ENCODE data around the gene WDR4.
"Not testable (repeated sequence)": the region's sequence is repeated elsewhere in the genome, so short reads cannot be mapped to it uniquely, and the experiment has no call there.

Gene WDR4

DNA sequence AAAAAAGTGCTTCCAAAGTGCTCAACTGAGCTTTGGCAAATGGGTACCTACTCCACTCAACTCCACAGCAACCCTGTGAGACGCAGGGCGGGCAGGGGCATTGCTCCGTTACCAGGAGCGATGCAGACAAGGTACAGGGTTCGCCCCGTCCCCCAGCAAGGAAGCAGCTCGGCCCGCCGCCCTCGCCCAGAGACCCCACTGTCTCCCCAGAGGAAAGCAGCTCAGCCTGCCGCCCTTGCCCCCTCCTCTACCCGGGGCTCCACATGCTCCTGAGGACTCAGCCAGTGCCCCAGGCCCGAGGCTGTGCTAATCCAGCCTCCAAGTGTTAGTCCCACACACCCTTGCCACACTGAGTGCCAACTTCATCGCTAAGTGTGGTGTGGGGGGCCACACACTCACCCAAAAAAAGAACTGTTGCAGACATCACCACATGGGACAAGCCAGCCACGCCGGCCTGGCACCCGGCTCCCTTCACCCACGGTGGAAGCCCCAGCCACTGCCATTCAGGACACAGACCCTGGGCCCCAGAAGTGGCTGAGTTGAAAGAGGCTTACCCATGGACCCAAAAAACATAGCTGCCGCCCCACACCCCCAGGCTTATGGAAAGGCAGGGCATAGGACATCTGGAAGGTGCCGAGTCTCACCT, 26.3 kb downstream of the WDR4 start:
- Mint-ChIP-seq H3K27me3 (no peaks in the 10 kb centered on the region), H3K4me3 (no peak overlapping the region), H3K9me3 (no peaks in the 10 kb centered on the region), H3K27ac (peak overlapping the region; percentile 25), H3K36me3 (peaks cover 68 to 76% of the 10 kb centered on the region in 2 donors), H3K4me1 (peaks cover 14 to 31% of the 10 kb centered on the region in 2 donors)
- no peak for ATAC-seq (replicated peaks)
- DNase-seq: no peak

DNA sequence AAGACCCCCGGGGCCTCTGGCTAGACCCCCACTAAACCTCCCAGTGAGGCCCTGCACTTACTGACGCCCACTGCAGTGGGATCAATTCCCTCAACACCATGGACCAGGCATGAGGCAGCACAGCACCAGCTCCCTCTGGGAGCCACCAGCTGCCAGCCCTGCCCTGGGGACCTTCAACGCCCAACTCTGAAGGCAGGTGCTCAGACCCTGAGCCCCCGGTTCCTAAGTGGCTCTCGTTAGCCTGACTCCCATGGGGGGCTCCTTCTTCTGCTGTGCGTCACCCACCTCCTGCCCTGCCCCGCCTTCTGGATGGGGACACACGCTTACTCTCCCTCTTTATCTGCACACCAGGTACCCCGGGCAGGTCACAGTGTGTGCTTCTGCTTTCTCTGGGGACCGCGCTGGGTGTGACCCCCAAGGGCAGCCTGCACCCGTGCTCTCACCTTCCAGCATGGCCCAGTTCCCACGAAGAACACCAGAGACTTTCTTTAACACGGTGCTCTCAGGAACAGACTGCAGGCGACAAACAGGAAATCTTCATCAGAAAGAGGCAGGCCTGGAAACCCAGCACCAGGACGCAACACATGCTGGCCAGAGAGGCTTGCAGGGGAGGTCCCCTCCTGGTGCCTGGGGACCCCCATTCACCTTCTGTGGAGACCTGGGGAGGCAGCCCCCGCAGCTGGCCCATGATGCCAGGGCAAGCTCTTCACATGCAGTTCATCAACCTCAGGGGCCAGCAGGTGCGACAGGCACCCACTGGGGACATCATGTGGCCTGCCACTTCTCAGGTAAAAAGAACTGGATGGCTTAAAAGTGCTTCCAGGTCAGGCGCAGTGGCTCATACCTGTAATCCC, 27.3 kb downstream of the WDR4 start:
- Mint-ChIP-seq H3K27me3 (no peaks in the 10 kb centered on the region), H3K4me1 (peaks cover 14 to 27% of the 10 kb centered on the region in 2 donors), H3K9me3 (no peaks in the 10 kb centered on the region), H3K4me3 (no peak overlapping the region), H3K27ac (peak overlapping the region; percentile 82), H3K36me3 (peaks cover 64 to 76% of the 10 kb centered on the region in 2 donors)
- no peak for ATAC-seq (replicated peaks)
- DNase-seq: no peak

GRCh38 chr21:42850866-42851391, 28.4 kb downstream of the WDR4 start:
- ATAC-seq (replicated peaks): peak; percentile 62 to 67

DNA sequence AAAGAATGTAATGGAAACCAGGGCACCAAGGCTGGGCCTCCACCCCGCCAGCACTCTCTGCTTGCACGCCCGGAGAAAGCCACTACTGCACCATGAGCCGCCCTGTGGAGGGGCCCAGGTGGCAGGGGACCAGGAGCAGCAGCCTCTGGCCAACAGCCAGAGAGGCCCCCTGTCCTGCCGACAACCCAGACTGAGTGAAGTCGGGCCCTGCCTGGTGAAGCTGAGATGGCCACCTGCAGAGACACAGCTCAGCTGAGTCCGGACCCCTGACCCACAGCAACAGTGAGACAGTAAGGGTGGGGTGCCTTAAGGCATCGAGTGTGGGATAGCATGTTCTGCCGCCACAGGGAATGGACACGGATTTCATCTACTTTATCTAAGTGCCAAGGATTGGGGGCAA, 28.9 kb downstream of the WDR4 start:
- Mint-ChIP-seq H3K27me3 (no peaks in the 10 kb centered on the region), H3K4me3 (no peak overlapping the region), H3K9me3 (no peaks in the 10 kb centered on the region), H3K27ac (peak overlapping the region; percentile 65), H3K4me1 (peaks cover 15 to 27% of the 10 kb centered on the region in 2 donors), H3K36me3 (peaks cover 69 to 79% of the 10 kb centered on the region in 2 donors)
- ATAC-seq (replicated peaks) (peak in 1 of 2 donors; percentile 3), DNase-seq (no peak)

More at GRCh38 chr21:42850866-42851391, 28.4 kb downstream of the WDR4 start:
- no peaks in the 10 kb centered on the region for H3K9me3 Mint-ChIP-seq
- peaks cover 69 to 79% of the 10 kb centered on the region in 2 donors for H3K36me3 Mint-ChIP-seq
- H3K27ac Mint-ChIP-seq: peak overlapping the region; percentile 31
- no peak overlapping the region for H3K4me3 Mint-ChIP-seq
- H3K4me1 Mint-ChIP-seq: peaks cover 15 to 27% of the 10 kb centered on the region in 2 donors
- no peaks in the 10 kb centered on the region for H3K27me3 Mint-ChIP-seq
- DNase-seq: no peak

- peak; percentile 66 to 78 for ATAC-seq (replicated peaks)
- DNase-seq: no peak
- no peaks in the 10 kb centered on the region for H3K9me3 Mint-ChIP-seq
- H3K27me3 Mint-ChIP-seq: no peaks in the 10 kb centered on the region
- peaks cover 15 to 27% of the 10 kb centered on the region in 2 donors for H3K4me1 Mint-ChIP-seq
- H3K36me3 Mint-ChIP-seq: peaks cover 74 to 85% of the 10 kb centered on the region in 2 donors
- H3K4me3 Mint-ChIP-seq: no peak overlapping the region
- H3K27ac Mint-ChIP-seq: peak overlapping the region; percentile 65
Observed at GRCh38 chr21:42849759-42850412, 29.5 kb downstream of the WDR4 start.

- Mint-ChIP-seq H3K27ac (peak overlapping the region; percentile 60), H3K4me3 (peak overlapping the region in 1 of 2 donors; percentile 10), H3K9me3 (no peaks in the 10 kb centered on the region), H3K4me1 (peaks cover 15 to 27% of the 10 kb centered on the region in 2 donors), H3K27me3 (no peaks in the 10 kb centered on the region), H3K36me3 (peaks cover 76 to 84% of the 10 kb centered on the region in 2 donors)
- ATAC-seq (replicated peaks) (no peak), DNase-seq (no peak)
Observed at GRCh38 chr21:42848932-42849758, 30.2 kb downstream of the WDR4 start.

DNA sequence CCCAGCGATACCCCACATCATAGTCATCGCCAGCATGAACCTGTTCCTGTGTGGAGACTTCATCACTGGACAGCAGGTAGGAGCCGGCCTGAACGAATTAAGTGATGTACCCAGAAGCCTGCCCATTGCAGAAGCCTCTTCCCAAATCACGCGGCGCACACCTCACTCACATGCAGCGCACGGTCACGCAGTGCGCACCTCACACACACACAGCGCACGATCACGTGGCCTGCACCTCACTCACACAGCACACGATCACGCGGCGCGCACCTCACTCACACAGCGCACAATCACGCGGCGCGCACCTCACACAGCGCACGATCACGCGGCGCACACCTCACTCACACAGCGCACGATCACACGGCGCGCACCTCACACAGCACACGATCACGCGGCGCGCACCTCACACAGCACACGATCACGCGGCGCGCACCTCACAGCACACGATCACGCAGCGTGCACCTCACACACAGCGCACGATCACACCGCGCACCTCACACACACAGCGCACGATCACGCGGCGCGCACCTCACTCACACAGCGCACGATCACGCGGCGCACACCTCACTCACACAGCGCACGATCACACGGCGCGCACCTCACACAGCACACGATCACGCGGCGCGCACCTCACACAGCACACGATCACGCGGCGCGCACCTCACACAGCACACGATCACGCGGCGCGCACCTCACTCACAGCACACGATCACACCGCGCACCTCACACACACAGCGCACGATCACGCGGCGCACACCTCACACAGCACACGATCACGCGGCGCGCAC, 31.0 kb downstream of the WDR4 start:
- not testable (repeated sequence) for H3K27me3 Mint-ChIP-seq; ATAC-seq (replicated peaks); DNase-seq; H3K9me3 Mint-ChIP-seq; H3K4me3 Mint-ChIP-seq; H3K27ac Mint-ChIP-seq
- peaks cover 15 to 27% of the 10 kb centered on the region in 2 donors for H3K4me1 Mint-ChIP-seq
- H3K36me3 Mint-ChIP-seq: peaks cover 78 to 86% of the 10 kb centered on the region in 2 donors

DNA sequence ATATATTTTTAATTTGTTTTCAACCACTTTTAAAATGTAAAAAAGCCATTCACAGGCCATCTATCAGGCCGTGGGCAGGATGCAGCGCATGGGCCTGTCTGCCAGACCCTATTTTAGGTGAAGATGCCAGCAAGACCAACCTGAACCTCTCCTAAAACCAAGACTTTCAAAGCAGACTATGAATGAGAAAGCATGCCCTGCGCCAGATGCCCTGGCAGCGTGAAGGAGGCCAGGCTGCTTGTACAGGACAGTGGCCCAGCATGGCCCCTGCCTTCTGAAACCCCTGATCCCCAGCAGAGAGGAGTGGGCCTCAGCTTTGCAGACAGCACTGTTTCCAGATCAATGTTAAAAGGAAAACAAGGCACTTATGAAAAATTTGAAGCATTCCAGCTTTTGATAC, 31.6 kb downstream of the WDR4 start:
- ATAC-seq (replicated peaks) (no peak), DNase-seq (no peak)
- Mint-ChIP-seq H3K9me3 (no peaks in the 10 kb centered on the region), H3K4me3 (no peak overlapping the region), H3K27ac (no peak overlapping the region), H3K27me3 (no peaks in the 10 kb centered on the region), H3K4me1 (peaks cover 15 to 27% of the 10 kb centered on the region in 2 donors), H3K36me3 (peaks cover 78 to 85% of the 10 kb centered on the region in 2 donors)

- Mint-ChIP-seq H3K4me1 (peaks cover 15 to 27% of the 10 kb centered on the region in 2 donors), H3K9me3 (no peaks in the 10 kb centered on the region), H3K4me3 (no peak overlapping the region), H3K27ac (peak overlapping the region; percentile 48), H3K27me3 (no peaks in the 10 kb centered on the region), H3K36me3 (peaks cover 77 to 84% of the 10 kb centered on the region in 2 donors)
- ATAC-seq (replicated peaks) (no peak), DNase-seq (no peak)
Observed at GRCh38 chr21:42847051-42847707, 32.2 kb downstream of the WDR4 start.

- Mint-ChIP-seq H3K27ac (no peak overlapping the region), H3K36me3 (peaks cover 67 to 76% of the 10 kb centered on the region in 2 donors), H3K4me1 (peaks cover 13 to 22% of the 10 kb centered on the region in 2 donors), H3K9me3 (no peaks in the 10 kb centered on the region), H3K4me3 (no peak overlapping the region), H3K27me3 (no peaks in the 10 kb centered on the region)
- ATAC-seq (replicated peaks) (no peak), DNase-seq (no peak)
Observed at GRCh38 chr21:42846221-42846620, 33.1 kb downstream of the WDR4 start.

- ATAC-seq (replicated peaks) (no peak), DNase-seq (no peak)
- peaks cover 60 to 70% of the 10 kb centered on the region in 2 donors for H3K36me3 Mint-ChIP-seq
Observed at GRCh38 chr21:42845296-42845965, 33.9 kb downstream of the WDR4 start.

DNA sequence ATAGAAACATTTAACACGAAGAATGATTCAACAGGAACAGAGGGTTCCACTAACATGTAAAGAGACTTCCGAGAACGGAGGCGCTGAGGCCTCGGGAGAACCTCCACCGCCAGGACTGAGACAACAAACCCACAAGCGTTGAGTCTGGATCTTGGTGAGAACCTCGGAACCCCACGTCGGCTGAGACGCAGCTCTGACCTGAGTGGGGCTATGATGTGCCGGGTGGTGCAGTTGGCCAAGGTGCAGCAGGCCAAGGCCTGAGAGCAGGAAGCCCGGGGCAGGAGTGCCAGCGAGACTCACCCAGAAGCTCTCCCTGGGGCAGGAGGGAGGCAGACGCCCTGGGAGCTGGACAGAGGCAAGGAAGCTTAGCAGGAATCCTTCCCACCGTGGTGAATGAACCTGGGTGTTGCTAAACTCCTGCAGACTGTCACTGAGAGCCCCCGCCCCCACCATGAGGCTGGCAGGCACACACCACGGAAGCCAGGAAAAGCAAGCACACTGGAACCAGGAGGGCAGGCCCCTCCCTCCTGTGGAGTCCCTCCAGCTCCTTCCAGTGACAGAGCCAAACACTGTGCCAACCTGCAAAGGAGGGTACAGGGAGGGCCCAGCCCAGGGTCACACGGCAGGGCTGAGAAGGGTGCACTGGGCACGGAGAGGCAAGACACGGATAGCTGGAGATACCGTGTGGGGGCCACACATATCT, 34.8 kb downstream of the WDR4 start:
- Mint-ChIP-seq H3K36me3 (peaks cover 54 to 62% of the 10 kb centered on the region in 2 donors), H3K9me3 (no peaks in the 10 kb centered on the region), H3K27me3 (no peaks in the 10 kb centered on the region), H3K4me3 (no peak overlapping the region), H3K4me1 (peaks cover 12 to 13% of the 10 kb centered on the region in 2 donors), H3K27ac (peak overlapping the region; percentile 62)
- DNase-seq (no peak), ATAC-seq (replicated peaks) (no peak)

More at GRCh38 chr21:42845296-42845965, 33.9 kb downstream of the WDR4 start:
- no peaks in the 10 kb centered on the region for H3K9me3 Mint-ChIP-seq
- no peaks in the 10 kb centered on the region for H3K27me3 Mint-ChIP-seq
- peaks cover 13 to 19% of the 10 kb centered on the region in 2 donors for H3K4me1 Mint-ChIP-seq
- no peak overlapping the region for H3K27ac Mint-ChIP-seq
- H3K4me3 Mint-ChIP-seq: no peak overlapping the region

All from stimulated activated naive B cell treated with anti-CD40 and anti-IgM and Interleukin-4, amounts not matched to agents 10 μg/mL and 1 μg/mL and 100 μg/mL, for 72 hours (primary cell).